ENCODE data around the gene SUSD3. TPM values are rescaled to one million over a fixed set of nuclear protein-coding genes. Genes with fewer than 3 reads are reported as not detected.
A peak's percentile ranks its signal among the peaks of the same experiment; 100 is the strongest.

Gene SUSD3
- total RNA-seq, 1 donor from 2014 or later, result 0.60 TPM

- peak; percentile 44 for DNase-seq
- TF ChIP-seq, protein P1, sequence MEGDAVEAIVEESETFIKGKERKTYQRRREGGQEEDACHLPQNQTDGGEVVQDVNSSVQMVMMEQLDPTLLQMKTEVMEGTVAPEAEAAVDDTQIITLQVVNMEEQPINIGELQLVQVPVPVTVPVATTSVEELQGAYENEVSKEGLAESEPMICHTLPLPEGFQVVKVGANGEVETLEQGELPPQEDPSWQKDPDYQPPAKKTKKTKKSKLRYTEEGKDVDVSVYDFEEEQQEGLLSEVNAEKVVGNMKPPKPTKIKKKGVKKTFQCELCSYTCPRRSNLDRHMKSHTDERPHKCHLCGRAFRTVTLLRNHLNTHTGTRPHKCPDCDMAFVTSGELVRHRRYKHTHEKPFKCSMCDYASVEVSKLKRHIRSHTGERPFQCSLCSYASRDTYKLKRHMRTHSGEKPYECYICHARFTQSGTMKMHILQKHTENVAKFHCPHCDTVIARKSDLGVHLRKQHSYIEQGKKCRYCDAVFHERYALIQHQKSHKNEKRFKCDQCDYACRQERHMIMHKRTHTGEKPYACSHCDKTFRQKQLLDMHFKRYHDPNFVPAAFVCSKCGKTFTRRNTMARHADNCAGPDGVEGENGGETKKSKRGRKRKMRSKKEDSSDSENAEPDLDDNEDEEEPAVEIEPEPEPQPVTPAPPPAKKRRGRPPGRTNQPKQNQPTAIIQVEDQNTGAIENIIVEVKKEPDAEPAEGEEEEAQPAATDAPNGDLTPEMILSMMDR (IDR thresholded peaks at IDR 0.05; ENCODE audit: borderline replicate concordance), result no peak
- no peaks in the 10 kb centered on the region for H3K9me3 ChIP-seq (replicated peaks)
- H3K27me3 ChIP-seq (ENCODE audit: low read depth), result no peaks in the 10 kb centered on the region
- H3K4me1 ChIP-seq, result peaks cover 20% of the 10 kb centered on the region
- no peak overlapping the region for H3K4me3 ChIP-seq
- H3K36me3 ChIP-seq, result no peaks in the 10 kb centered on the region
- no peak overlapping the region for H3K27ac ChIP-seq (replicated peaks)
- intact Hi-C loops (cut with micrococcal nuclease), result no loop called here
Observed at GRCh38 chr9:93072383-93072795, 13.9 kb downstream of the SUSD3 start.

DNA sequence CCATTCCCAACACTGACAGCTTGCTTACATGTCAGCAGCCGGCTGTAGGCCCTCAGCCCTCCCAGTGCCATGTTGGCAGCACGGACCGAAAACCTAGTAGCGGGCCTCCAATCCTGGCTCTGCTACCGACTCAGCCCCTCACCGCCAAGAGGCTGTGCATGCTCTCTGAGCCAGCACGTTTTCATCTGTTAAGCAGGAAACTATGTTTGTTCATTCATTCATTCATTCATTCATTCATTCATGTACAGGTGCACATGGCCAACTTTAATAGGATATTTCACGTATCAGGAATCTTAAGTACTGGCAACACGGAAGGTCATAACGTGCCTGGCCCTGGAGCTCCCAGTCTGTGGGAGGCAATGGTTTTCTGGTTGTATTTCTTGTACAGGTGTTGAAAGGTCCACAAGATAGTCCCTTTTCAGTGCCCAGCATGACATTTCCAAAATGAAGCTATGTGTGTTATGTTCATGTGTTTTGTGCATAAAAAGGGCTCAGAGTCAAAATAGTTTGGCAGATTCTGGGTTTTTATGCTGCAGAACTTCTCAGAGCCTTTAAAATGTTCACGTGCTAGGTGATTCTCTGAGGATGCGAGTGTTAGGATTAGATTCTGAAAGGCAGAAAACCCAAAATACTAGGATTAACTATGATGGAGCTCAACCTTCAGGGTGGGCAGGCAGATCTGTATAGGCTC lies 17.7 kb downstream of the SUSD3 start:
- no peaks in the 10 kb centered on the region for H3K36me3 ChIP-seq
- TF ChIP-seq, protein P1 (IDR thresholded peaks at IDR 0.05; ENCODE audit: borderline replicate concordance), result no peak
- intact Hi-C loops (cut with micrococcal nuclease), result no loop called here
- H3K27me3 ChIP-seq (ENCODE audit: low read depth), result no peaks in the 10 kb centered on the region
- no peak overlapping the region for H3K4me3 ChIP-seq
- H3K27ac ChIP-seq (replicated peaks), result no peak overlapping the region
- DNase-seq, result no peak
- H3K9me3 ChIP-seq (replicated peaks), result no peaks in the 10 kb centered on the region
- H3K4me1 ChIP-seq, result peaks cover 13% of the 10 kb centered on the region

DNA sequence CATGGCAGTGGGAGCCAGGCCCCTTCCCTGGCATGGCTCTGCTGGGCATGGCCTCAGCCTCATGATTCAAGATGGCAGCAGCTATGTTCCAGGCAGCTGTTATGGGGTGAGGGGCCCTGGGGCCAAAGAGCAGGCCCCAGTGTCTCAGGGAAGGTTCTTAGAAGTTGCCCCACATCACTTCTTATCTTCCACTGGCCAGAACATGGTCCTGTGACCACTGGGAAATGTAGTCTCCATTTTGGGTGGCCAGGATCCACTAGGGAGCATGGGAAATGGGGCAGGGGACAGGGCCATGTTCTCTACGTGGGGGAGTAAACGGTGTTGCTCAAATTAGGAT lies 18.3 kb downstream of the SUSD3 start:
- no peak for DNase-seq
- intact Hi-C loops (cut with micrococcal nuclease), result no loop called here
- H3K4me1 ChIP-seq, result peaks cover 12% of the 10 kb centered on the region

GRCh38 chr9:93077367-93077766 lies 18.9 kb downstream of the SUSD3 start:
- H3K36me3 ChIP-seq, result no peaks in the 10 kb centered on the region
- H3K27ac ChIP-seq (replicated peaks), result no peak overlapping the region
- H3K27me3 ChIP-seq (ENCODE audit: low read depth), result no peaks in the 10 kb centered on the region
- H3K4me1 ChIP-seq, result peaks cover 5% of the 10 kb centered on the region
- no peaks in the 10 kb centered on the region for H3K9me3 ChIP-seq (replicated peaks)
- TF ChIP-seq, protein P1 (IDR thresholded peaks at IDR 0.05; ENCODE audit: borderline replicate concordance), result no peak
- no peak for DNase-seq
- no peak overlapping the region for H3K4me3 ChIP-seq
- intact Hi-C loops (cut with micrococcal nuclease), result no loop called here

More for the DNA sequence above, 18.3 kb downstream of the SUSD3 start:
- Histone ChIP-seq H3K9me3 (replicated peaks) (no peaks in the 10 kb centered on the region), H3K4me3 (no peak overlapping the region), H3K27me3 (ENCODE audit: low read depth) (no peaks in the 10 kb centered on the region), H3K36me3 (no peaks in the 10 kb centered on the region), H3K27ac (replicated peaks) (no peak overlapping the region)
- TF ChIP-seq, protein P1 (IDR thresholded peaks at IDR 0.05; ENCODE audit: borderline replicate concordance), result no peak

GRCh38 chr9:93077811-93078210 lies 19.3 kb downstream of the SUSD3 start:
- intact Hi-C loops (cut with micrococcal nuclease), result no loop called here
- Histone ChIP-seq H3K36me3 (no peaks in the 10 kb centered on the region), H3K4me1 (peaks cover 1% of the 10 kb centered on the region), H3K9me3 (replicated peaks) (no peaks in the 10 kb centered on the region), H3K27ac (replicated peaks) (no peak overlapping the region), H3K4me3 (no peak overlapping the region), H3K27me3 (ENCODE audit: low read depth) (no peaks in the 10 kb centered on the region)
- TF ChIP-seq, protein P1 (IDR thresholded peaks at IDR 0.05; ENCODE audit: borderline replicate concordance), result no peak
- DNase-seq, result no peak

Data from left ventricle myocardium inferior (tissue), 1 donor.